ENCODE data around the gene METTL15.
"Not testable (repeated sequence)": the region's sequence is repeated elsewhere in the genome, so short reads cannot be mapped to it uniquely, and the experiment has no call there.

Gene METTL15

GRCh38 chr11:28315440-28315839, 207.3 kb downstream of the METTL15 start:
- no peak for DNase-seq (ENCODE audit: extremely low read depth, insufficient read length)
- no peaks in the 10 kb centered on the region for H3K27me3 ChIP-seq (replicated peaks; ENCODE audit: control insufficient read depth, insufficient read depth, low read length)
- no peak for TF ChIP-seq CTCF (IDR thresholded peaks at IDR 0.05; ENCODE audit: insufficient read depth, low read length, poor library complexity, severe bottlenecking)
- no peaks in the 10 kb centered on the region for H3K36me3 ChIP-seq (ENCODE audit: control insufficient read depth, insufficient read depth, low read length)
- no peak overlapping the region for H3K4me3 ChIP-seq (replicated peaks; ENCODE audit: low read depth, low read length)

DNA sequence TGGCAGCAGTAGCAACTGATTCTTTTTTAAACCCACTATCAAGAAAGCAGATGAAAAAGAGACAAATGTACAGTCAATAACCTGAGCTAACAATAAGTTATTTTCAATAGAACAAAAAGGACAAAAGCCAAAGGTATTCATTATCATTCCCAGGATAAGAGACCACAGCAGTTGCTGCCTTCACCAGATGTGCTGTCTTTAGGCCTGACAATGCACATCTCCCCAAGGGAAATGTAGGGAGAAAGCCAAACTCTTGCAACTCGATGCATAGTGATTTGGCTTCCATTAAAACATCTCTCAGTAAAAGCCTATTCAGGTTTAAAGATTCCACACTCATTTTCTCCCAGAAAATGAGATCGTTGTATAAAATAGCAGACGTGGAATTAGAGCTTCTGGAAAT, 210.7 kb downstream of the METTL15 start:
- H3K36me3 ChIP-seq (ENCODE audit: control insufficient read depth, insufficient read depth, low read length), result no peaks in the 10 kb centered on the region
- no peak overlapping the region for H3K4me3 ChIP-seq (replicated peaks; ENCODE audit: low read depth, low read length)
- H3K27me3 ChIP-seq (replicated peaks; ENCODE audit: control insufficient read depth, insufficient read depth, low read length), result no peaks in the 10 kb centered on the region
- TF ChIP-seq CTCF (IDR thresholded peaks at IDR 0.05; ENCODE audit: insufficient read depth, low read length, poor library complexity, severe bottlenecking), result no peak
- no peak for DNase-seq (ENCODE audit: extremely low read depth, insufficient read length)

DNA sequence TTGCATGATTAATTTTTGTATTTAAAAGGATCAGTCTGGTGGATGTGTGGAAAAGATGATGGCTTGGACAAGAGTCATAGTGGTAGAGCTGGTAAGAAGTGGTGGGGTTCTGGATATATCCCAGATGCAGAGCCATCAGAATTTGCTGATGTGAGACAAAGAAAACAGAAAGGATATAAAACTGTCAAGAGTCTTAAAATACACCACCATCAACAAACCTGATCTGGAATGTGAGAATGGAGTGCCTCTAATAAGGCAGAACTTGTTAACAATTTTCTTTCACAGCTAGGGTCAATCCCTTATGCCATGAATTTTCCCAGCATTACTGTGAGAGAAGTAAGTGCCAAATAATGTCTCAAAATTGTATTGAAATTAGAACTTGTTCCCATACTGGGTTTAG, 215.4 kb downstream of the METTL15 start:
- no peak for TF ChIP-seq CTCF (IDR thresholded peaks at IDR 0.05; ENCODE audit: insufficient read depth, low read length, poor library complexity, severe bottlenecking)
- Histone ChIP-seq H3K27me3 (replicated peaks; ENCODE audit: control insufficient read depth, insufficient read depth, low read length) (no peaks in the 10 kb centered on the region), H3K36me3 (ENCODE audit: control insufficient read depth, insufficient read depth, low read length) (no peaks in the 10 kb centered on the region), H3K4me3 (replicated peaks; ENCODE audit: low read depth, low read length) (no peak overlapping the region)
- no peak for DNase-seq (ENCODE audit: extremely low read depth, insufficient read length)

GRCh38 chr11:28332393-28332792, 224.2 kb downstream of the METTL15 start:
- not testable (repeated sequence) for DNase-seq (ENCODE audit: extremely low read depth, insufficient read length); H3K36me3 ChIP-seq (ENCODE audit: control insufficient read depth, insufficient read depth, low read length); H3K4me3 ChIP-seq (replicated peaks; ENCODE audit: low read depth, low read length); H3K27me3 ChIP-seq (replicated peaks; ENCODE audit: control insufficient read depth, insufficient read depth, low read length)

GRCh38 chr11:28337701-28338100, 229.5 kb downstream of the METTL15 start:
- TF ChIP-seq CTCF (IDR thresholded peaks at IDR 0.05; ENCODE audit: insufficient read depth, low read length, poor library complexity, severe bottlenecking), result no peak
- no peaks in the 10 kb centered on the region for H3K27me3 ChIP-seq (replicated peaks; ENCODE audit: control insufficient read depth, insufficient read depth, low read length)
- no peaks in the 10 kb centered on the region for H3K36me3 ChIP-seq (ENCODE audit: control insufficient read depth, insufficient read depth, low read length)

DNA sequence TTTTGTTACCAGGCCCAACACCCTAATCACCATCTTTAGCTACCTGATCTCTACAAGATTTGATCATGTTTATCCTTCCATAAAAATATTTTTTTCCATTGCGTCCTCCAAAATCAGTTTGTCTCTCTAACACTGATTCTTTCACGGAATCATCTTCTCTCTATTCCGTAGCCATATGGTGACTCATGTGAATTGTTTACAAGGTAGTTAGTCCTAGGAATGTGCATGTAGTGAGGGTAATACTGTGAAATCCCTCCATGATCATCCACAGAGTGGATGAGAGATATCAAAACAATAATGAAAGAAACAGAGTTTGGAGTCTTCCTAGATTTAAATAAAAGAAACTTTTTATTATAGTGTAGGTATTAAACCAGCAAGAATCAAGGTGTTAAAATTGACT, 230.2 kb downstream of the METTL15 start:
- Histone ChIP-seq H3K27me3 (replicated peaks; ENCODE audit: control insufficient read depth, insufficient read depth, low read length) (no peaks in the 10 kb centered on the region), H3K36me3 (ENCODE audit: control insufficient read depth, insufficient read depth, low read length) (no peaks in the 10 kb centered on the region), H3K4me3 (replicated peaks; ENCODE audit: low read depth, low read length) (no peak overlapping the region)
- DNase-seq (ENCODE audit: extremely low read depth, insufficient read length), result no peak
- no peak for TF ChIP-seq CTCF (IDR thresholded peaks at IDR 0.05; ENCODE audit: insufficient read depth, low read length, poor library complexity, severe bottlenecking)

More at GRCh38 chr11:28337701-28338100, 229.5 kb downstream of the METTL15 start:
- no peak for DNase-seq (ENCODE audit: extremely low read depth, insufficient read length)
- no peak overlapping the region for H3K4me3 ChIP-seq (replicated peaks; ENCODE audit: low read depth, low read length)
